ENCODE results near the gene HCFC1R1.

Gene HCFC1R1

DNA sequence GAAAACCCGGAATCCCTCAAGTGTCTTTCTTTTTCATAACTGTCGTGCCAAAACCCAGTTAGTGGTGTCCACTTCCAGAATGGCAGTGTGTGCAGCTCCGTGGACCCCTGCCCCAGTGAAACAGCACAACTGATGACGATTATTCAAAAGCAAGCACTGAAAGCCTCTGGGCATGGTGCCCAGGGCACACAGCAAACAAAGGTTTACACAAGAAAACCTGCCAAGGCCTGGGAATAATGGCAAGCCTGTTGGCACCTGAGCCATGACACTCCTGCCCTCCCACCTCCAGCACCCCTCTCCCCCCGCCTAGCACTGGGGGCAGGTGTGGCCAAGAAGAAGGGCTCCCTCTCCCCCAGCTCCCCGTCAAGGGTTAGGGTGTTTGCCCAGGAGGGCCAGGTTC, 46.3 kb downstream of the HCFC1R1 start:
- no peaks in the 10 kb centered on the region for H3K9me3 ChIP-seq (ENCODE audit: control insufficient read depth in 5 of 5, low read length in 5 of 5)
- peaks cover 0 to 18% (median 16%) of the 10 kb centered on the region in 5 donors for H3K4me1 ChIP-seq (ENCODE audit: control insufficient read depth in 5 of 5, insufficient read depth in 5 of 5, low read length in 5 of 5)
- H3K4me3 ChIP-seq (ENCODE audit: low read depth in 1 of 5, low read length in 5 of 5): no peak overlapping the region
- no peak overlapping the region for H3K9ac ChIP-seq (ENCODE audit: low read length in 5 of 5)
- peaks cover 0 to 2% (median 0%) of the 10 kb centered on the region in 5 donors for H3K36me3 ChIP-seq (ENCODE audit: control insufficient read depth in 5 of 5, insufficient read depth in 5 of 5, low read length in 5 of 5)
- no peak overlapping the region for H3K27ac ChIP-seq (ENCODE audit: low read depth, low read length)
- H3K27me3 ChIP-seq (ENCODE audit: control insufficient read depth in 5 of 5, insufficient read depth in 4 of 5, low read length in 5 of 5): peaks cover 0 to 17% (median 6%) of the 10 kb centered on the region in 5 donors

DNA sequence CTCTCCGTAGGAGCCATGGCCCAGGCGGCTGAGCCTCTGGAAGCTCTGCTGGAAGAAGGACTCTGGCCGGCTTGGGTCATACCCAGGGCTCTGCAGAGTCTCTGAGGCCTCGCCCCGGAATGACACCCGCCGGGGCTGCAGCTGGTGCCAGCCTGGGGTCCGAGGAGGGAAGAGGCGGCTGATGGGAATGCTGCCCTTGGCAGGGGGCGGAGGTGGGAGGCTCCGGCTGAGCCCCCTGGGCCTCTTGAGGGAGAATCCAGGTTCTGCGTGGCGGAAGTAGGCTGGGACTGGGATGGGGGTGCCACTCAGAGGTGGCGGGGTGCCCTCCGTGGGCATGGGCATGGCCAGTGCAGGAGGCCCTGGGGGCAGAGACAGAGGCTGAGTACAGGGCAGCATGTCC, 47.1 kb downstream of the HCFC1R1 start:
- no peak overlapping the region for H3K4me3 ChIP-seq (ENCODE audit: low read depth in 1 of 5, low read length in 5 of 5)
- H3K9ac ChIP-seq (ENCODE audit: low read length in 5 of 5): no peak overlapping the region
- H3K27me3 ChIP-seq (ENCODE audit: control insufficient read depth in 5 of 5, insufficient read depth in 4 of 5, low read length in 5 of 5): peaks cover 0 to 18% (median 6%) of the 10 kb centered on the region in 5 donors
- peaks cover 0 to 4% (median 0%) of the 10 kb centered on the region in 5 donors for H3K36me3 ChIP-seq (ENCODE audit: control insufficient read depth in 5 of 5, insufficient read depth in 5 of 5, low read length in 5 of 5)
- no peak overlapping the region for H3K27ac ChIP-seq (ENCODE audit: low read depth, low read length)
- H3K9me3 ChIP-seq (ENCODE audit: control insufficient read depth in 5 of 5, low read length in 5 of 5): no peaks in the 10 kb centered on the region
- H3K4me1 ChIP-seq (ENCODE audit: control insufficient read depth in 5 of 5, insufficient read depth in 5 of 5, low read length in 5 of 5): peaks cover 0 to 18% (median 16%) of the 10 kb centered on the region in 5 donors

GRCh38 chr16:2976201-2976600, 47.5 kb downstream of the HCFC1R1 start:
- H3K4me3 ChIP-seq (ENCODE audit: low read depth in 1 of 5, low read length in 5 of 5): no peak overlapping the region
- peaks cover 0 to 18% (median 6%) of the 10 kb centered on the region in 5 donors for H3K27me3 ChIP-seq (ENCODE audit: control insufficient read depth in 5 of 5, insufficient read depth in 4 of 5, low read length in 5 of 5)
- no peak overlapping the region for H3K9ac ChIP-seq (ENCODE audit: low read length in 5 of 5)
- H3K36me3 ChIP-seq (ENCODE audit: control insufficient read depth in 5 of 5, insufficient read depth in 5 of 5, low read length in 5 of 5): peaks cover 0 to 4% (median 0%) of the 10 kb centered on the region in 5 donors
- H3K27ac ChIP-seq (ENCODE audit: low read depth, low read length): no peak overlapping the region
- no peaks in the 10 kb centered on the region for H3K9me3 ChIP-seq (ENCODE audit: control insufficient read depth in 5 of 5, low read length in 5 of 5)
- peaks cover 0 to 20% (median 14%) of the 10 kb centered on the region in 5 donors for H3K4me1 ChIP-seq (ENCODE audit: control insufficient read depth in 5 of 5, insufficient read depth in 5 of 5, low read length in 5 of 5)

DNA sequence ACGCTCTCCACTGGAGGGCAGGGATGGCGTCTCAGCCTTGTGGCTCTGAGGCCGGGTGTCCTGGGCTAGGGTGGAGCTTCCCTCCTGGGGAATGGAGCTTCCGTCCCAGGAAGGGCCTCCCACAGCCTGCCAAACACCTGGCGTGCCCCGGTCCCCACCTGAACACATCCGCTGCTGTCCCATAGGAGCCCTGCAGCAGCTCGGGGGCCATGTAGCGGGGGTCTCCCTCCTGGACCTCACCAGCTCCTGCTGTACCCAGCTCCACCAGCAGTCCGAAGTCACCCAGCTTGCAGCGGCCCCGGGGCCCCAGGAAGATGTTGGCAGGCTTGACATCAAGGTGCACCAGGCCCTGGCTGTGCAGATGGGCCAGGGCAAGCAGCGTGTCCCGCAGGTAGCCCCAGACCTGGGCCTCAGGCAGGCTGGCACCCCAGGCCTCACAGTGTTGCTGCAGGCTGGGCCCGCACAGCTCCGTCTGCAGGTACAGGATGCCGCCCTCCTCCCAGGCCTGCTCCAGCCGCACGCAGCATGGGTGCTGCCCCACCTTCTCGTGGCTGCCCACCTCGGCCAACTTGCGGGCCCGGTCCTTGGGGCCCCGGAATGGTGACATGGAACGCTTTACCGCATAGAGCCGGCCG, 48.5 kb downstream of the HCFC1R1 start:
- Histone ChIP-seq H3K9ac (ENCODE audit: low read length in 5 of 5) (peak overlapping the region in 1 of 5 donors; percentile 4), H3K27ac (ENCODE audit: low read depth, low read length) (no peak overlapping the region), H3K36me3 (ENCODE audit: control insufficient read depth in 5 of 5, insufficient read depth in 5 of 5, low read length in 5 of 5) (peaks cover 0 to 4% (median 0%) of the 10 kb centered on the region in 5 donors), H3K4me1 (ENCODE audit: control insufficient read depth in 5 of 5, insufficient read depth in 5 of 5, low read length in 5 of 5) (peaks cover 0 to 21% (median 13%) of the 10 kb centered on the region in 5 donors), H3K9me3 (ENCODE audit: control insufficient read depth in 5 of 5, low read length in 5 of 5) (no peaks in the 10 kb centered on the region), H3K4me3 (ENCODE audit: low read depth in 1 of 5, low read length in 5 of 5) (no peak overlapping the region), H3K27me3 (ENCODE audit: control insufficient read depth in 5 of 5, insufficient read depth in 4 of 5, low read length in 5 of 5) (peaks cover 0 to 18% (median 6%) of the 10 kb centered on the region in 5 donors)

DNA sequence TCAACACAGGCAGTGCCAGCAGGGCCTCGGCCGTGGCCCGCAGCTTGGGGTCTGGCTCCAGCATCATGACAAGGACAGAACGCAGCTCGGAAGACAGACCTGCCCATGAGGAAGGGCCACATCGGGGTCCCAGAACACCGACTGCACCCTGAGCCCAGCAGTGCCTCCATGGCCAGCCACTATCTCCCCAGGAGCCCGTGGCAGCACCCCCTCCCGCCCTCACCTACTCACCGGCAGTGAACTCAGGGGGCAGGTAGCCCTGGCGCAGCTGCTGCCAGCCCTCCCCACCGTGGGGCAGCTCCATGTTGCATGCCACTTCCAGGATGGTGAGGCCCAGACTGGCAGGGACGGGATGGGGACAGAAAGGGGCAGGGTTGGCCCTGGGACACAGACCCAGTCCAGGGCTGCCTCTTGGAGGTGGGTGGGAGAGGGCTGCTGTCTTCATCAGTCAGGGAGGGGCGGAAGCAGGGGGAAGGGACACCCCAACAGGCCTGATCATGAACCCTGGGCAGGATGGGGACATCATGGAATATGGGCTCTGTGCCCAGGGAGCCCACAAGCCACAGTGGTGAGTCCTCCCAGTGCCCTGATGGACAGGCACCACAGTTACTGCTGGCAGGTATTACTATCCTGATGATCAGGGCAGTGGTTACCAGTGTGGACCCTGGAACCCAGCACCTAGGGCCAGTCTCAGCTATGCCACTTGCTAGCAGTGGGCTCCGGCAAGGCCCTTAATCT, 49.3 kb downstream of the HCFC1R1 start:
- Histone ChIP-seq H3K9ac (ENCODE audit: low read length in 5 of 5) (peak overlapping the region in 1 of 5 donors; percentile 4), H3K4me3 (ENCODE audit: low read depth in 1 of 5, low read length in 5 of 5) (no peak overlapping the region), H3K4me1 (ENCODE audit: control insufficient read depth in 5 of 5, insufficient read depth in 5 of 5, low read length in 5 of 5) (peaks cover 0 to 21% (median 15%) of the 10 kb centered on the region in 5 donors), H3K27ac (ENCODE audit: low read depth, low read length) (no peak overlapping the region), H3K9me3 (ENCODE audit: control insufficient read depth in 5 of 5, low read length in 5 of 5) (no peaks in the 10 kb centered on the region), H3K36me3 (ENCODE audit: control insufficient read depth in 5 of 5, insufficient read depth in 5 of 5, low read length in 5 of 5) (peaks cover 0 to 4% (median 0%) of the 10 kb centered on the region in 5 donors), H3K27me3 (ENCODE audit: control insufficient read depth in 5 of 5, insufficient read depth in 4 of 5, low read length in 5 of 5) (peaks cover 0 to 15% (median 3%) of the 10 kb centered on the region in 5 donors)

DNA sequence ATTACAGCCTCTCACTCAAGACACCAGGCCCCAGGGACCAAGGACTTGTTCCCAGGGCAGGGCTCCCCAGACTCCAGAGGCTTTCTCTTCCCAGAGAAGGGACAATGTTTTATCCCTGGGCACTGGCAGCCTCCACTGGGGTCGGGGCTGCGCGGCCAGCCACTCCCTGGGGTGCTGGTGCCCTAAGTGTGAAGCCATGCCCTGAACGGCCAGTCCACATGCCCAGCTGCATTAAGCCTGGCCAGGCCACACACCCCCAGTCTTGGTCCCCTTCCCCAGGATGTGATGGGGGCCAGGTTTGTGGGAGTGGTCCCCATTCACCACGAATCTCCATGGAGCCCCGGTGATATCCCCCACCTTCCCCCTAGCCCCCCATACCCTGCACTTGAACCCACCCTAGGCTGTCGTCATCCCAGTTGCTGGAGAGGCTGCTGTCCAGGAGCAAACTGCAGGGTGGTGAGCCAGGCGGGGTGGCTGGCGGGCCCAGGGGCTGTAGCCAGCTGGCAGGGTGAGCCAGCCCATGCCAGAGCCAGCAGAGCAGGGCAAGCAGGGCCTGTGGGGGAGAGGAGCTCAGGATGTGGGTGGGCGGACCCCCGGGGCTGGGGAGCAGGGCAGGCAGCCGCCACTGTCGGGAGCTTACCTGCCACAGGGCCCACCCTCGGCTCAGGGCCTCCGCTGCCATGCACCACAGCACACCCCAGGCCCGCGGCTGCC, 50.0 kb downstream of the HCFC1R1 start:
- Histone ChIP-seq H3K27ac (ENCODE audit: low read depth, low read length) (no peak overlapping the region), H3K9me3 (ENCODE audit: control insufficient read depth in 5 of 5, low read length in 5 of 5) (no peaks in the 10 kb centered on the region), H3K27me3 (ENCODE audit: control insufficient read depth in 5 of 5, insufficient read depth in 4 of 5, low read length in 5 of 5) (peaks cover 0 to 13% (median 0%) of the 10 kb centered on the region in 5 donors), H3K4me1 (ENCODE audit: control insufficient read depth in 5 of 5, insufficient read depth in 5 of 5, low read length in 5 of 5) (peaks cover 0 to 26% (median 18%) of the 10 kb centered on the region in 5 donors), H3K4me3 (ENCODE audit: low read depth in 1 of 5, low read length in 5 of 5) (no peak overlapping the region), H3K36me3 (ENCODE audit: control insufficient read depth in 5 of 5, insufficient read depth in 5 of 5, low read length in 5 of 5) (peaks cover 0 to 4% (median 0%) of the 10 kb centered on the region in 5 donors), H3K9ac (ENCODE audit: low read length in 5 of 5) (no peak overlapping the region)

GRCh38 chr16:2973093-2973492, 50.6 kb downstream of the HCFC1R1 start:
- Histone ChIP-seq H3K4me1 (ENCODE audit: control insufficient read depth in 5 of 5, insufficient read depth in 5 of 5, low read length in 5 of 5) (peaks cover 0 to 33% (median 24%) of the 10 kb centered on the region in 5 donors), H3K9me3 (ENCODE audit: control insufficient read depth in 5 of 5, low read length in 5 of 5) (no peaks in the 10 kb centered on the region), H3K9ac (ENCODE audit: low read length in 5 of 5) (no peak overlapping the region), H3K27me3 (ENCODE audit: control insufficient read depth in 5 of 5, insufficient read depth in 4 of 5, low read length in 5 of 5) (peaks cover under 1 to 17% (median 3%) of the 10 kb centered on the region in 5 donors), H3K36me3 (ENCODE audit: control insufficient read depth in 5 of 5, insufficient read depth in 5 of 5, low read length in 5 of 5) (peaks cover 0 to 4% (median 0%) of the 10 kb centered on the region in 5 donors), H3K4me3 (ENCODE audit: low read depth in 1 of 5, low read length in 5 of 5) (no peak overlapping the region), H3K27ac (ENCODE audit: low read depth, low read length) (no peak overlapping the region)

Data from subcutaneous abdominal adipose tissue (tissue), 5 donors.